SU-DHL-6 (cell line): ENCODE data around the gene MAP2K1.

ENCODE experiments used
- EZH2phosphoT487 ChIP-seq: fragments of 200-600 bp; sonication (generic), shearing (Covaris generic); conservative IDR thresholded peaks from 2 replicates; pipeline ENCODE4 v1.6.1; 2018; ENCODE audit warnings: mild to moderate bottlenecking, antibody characterized with exemption, low read length, moderate library complexity, mixed read lengths
- TF ChIP-seq, protein P1 (sequence below): fragments of 200-600 bp; sonication (generic); IDR thresholded peaks from one replicate; pipeline ENCODE4 v1.5.1; 2017; ENCODE audit warnings: antibody characterized with exemption, mild to moderate bottlenecking, low read length, moderate library complexity; ENCODE audit not compliant: insufficient read depth, poor library complexity, severe bottlenecking

DNA sequence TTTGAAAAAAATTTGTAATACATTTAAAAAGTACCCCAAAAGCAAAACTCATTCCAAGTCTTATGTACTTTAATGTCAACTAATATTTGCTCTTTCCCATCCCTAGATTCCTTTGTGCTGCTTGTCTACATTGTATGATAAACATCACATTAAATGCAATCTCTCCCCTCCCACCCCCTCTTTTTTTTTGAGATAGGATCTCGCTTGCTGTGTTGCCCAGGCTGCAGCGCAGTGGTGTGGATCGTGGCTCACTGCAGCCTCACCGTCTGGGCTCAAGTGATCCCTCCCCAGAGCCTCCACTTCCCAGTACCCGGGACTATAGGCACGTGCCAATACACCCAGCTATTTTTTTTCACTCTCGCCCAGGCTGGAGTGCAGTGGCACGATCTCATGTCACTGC lies 12.6 kb downstream of the MAP2K1 start:
- TF ChIP-seq, protein P1, sequence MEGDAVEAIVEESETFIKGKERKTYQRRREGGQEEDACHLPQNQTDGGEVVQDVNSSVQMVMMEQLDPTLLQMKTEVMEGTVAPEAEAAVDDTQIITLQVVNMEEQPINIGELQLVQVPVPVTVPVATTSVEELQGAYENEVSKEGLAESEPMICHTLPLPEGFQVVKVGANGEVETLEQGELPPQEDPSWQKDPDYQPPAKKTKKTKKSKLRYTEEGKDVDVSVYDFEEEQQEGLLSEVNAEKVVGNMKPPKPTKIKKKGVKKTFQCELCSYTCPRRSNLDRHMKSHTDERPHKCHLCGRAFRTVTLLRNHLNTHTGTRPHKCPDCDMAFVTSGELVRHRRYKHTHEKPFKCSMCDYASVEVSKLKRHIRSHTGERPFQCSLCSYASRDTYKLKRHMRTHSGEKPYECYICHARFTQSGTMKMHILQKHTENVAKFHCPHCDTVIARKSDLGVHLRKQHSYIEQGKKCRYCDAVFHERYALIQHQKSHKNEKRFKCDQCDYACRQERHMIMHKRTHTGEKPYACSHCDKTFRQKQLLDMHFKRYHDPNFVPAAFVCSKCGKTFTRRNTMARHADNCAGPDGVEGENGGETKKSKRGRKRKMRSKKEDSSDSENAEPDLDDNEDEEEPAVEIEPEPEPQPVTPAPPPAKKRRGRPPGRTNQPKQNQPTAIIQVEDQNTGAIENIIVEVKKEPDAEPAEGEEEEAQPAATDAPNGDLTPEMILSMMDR = no peak
- TF ChIP-seq EZH2phosphoT487 = no peak
